ENCODE data around the gene WNT3A.

Gene WNT3A

DNA sequence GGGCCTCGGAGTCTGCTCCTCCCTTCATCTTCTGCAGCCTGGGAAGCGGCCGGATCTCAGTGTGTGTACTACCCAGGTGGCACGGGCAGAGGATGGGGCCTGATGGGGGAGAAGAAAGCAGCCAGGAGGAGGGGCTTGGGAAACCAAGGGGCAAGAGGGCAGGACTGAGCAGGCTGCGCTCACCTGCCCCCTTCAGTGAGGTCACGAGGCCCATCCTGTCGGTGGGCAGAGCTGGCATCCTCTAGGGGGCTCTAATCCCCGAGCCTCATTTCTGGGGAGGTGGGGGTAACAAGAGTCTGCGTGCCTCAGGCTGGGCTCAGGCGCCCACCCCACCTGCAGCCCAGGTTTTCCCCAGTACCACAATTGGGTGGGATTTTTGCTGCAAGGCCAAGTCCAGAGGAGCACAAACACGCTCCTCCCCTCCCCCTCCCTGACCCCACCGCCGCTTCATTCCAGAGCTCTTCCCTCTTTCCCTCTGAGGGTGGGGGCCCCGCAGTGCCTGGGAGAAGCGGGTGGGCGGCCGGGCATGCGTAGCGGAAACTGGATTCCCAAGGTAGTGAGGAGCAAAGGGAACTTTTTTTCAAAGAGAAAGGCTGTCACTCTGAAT, 1.8 kb upstream of the WNT3A start:
- Histone ChIP-seq H3K36me3 (ENCODE audit: control insufficient read depth, insufficient read depth, low read length) (no peaks in the 10 kb centered on the region), H3K27me3 (replicated peaks; ENCODE audit: control insufficient read depth, insufficient read depth, low read length) (peaks cover 2% of the 10 kb centered on the region; the same call in 1 of the 2 replicates), H3K4me3 (replicated peaks; ENCODE audit: low read depth, low read length) (no peak overlapping the region)
- TF ChIP-seq, protein P1, sequence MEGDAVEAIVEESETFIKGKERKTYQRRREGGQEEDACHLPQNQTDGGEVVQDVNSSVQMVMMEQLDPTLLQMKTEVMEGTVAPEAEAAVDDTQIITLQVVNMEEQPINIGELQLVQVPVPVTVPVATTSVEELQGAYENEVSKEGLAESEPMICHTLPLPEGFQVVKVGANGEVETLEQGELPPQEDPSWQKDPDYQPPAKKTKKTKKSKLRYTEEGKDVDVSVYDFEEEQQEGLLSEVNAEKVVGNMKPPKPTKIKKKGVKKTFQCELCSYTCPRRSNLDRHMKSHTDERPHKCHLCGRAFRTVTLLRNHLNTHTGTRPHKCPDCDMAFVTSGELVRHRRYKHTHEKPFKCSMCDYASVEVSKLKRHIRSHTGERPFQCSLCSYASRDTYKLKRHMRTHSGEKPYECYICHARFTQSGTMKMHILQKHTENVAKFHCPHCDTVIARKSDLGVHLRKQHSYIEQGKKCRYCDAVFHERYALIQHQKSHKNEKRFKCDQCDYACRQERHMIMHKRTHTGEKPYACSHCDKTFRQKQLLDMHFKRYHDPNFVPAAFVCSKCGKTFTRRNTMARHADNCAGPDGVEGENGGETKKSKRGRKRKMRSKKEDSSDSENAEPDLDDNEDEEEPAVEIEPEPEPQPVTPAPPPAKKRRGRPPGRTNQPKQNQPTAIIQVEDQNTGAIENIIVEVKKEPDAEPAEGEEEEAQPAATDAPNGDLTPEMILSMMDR (IDR thresholded peaks at IDR 0.05; ENCODE audit: insufficient read depth, low read length, poor library complexity, severe bottlenecking): no peak
- no peak for DNase-seq (ENCODE audit: extremely low read depth, insufficient read length)

DNA sequence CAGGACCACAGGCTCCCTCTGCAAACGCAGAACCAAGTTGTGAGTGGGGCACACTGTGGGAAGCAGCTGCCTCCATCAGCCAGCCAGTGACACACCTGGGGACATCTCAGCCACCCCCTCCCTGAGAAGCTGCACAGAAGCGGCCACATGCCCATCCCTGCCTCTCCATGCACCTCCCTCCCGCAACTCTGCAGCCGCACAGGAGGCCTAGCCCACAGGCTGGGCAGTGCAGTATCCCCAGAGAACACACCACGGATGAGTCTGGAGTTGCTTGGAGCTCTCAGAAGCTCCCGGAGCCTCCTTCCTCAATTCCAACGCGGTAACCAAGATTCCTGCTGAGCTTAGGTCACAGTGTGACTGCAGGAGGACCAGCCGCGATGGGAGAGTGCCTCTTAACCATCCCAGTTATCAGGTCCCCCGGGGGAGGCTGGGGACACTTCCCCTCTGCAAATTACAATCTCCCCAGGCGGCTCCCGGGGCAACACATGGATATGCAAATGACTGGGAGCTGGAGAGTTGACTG, 1.2 kb upstream of the WNT3A start:
- no peaks in the 10 kb centered on the region for H3K36me3 ChIP-seq (ENCODE audit: control insufficient read depth, insufficient read depth, low read length)
- no peak for DNase-seq (ENCODE audit: extremely low read depth, insufficient read length)
- no peak overlapping the region for H3K4me3 ChIP-seq (replicated peaks; ENCODE audit: low read depth, low read length)
- peaks cover 2% of the 10 kb centered on the region; the same call in 1 of the 2 replicates for H3K27me3 ChIP-seq (replicated peaks; ENCODE audit: control insufficient read depth, insufficient read depth, low read length)
- TF ChIP-seq, protein P1 (IDR thresholded peaks at IDR 0.05; ENCODE audit: insufficient read depth, low read length, poor library complexity, severe bottlenecking): no peak

DNA sequence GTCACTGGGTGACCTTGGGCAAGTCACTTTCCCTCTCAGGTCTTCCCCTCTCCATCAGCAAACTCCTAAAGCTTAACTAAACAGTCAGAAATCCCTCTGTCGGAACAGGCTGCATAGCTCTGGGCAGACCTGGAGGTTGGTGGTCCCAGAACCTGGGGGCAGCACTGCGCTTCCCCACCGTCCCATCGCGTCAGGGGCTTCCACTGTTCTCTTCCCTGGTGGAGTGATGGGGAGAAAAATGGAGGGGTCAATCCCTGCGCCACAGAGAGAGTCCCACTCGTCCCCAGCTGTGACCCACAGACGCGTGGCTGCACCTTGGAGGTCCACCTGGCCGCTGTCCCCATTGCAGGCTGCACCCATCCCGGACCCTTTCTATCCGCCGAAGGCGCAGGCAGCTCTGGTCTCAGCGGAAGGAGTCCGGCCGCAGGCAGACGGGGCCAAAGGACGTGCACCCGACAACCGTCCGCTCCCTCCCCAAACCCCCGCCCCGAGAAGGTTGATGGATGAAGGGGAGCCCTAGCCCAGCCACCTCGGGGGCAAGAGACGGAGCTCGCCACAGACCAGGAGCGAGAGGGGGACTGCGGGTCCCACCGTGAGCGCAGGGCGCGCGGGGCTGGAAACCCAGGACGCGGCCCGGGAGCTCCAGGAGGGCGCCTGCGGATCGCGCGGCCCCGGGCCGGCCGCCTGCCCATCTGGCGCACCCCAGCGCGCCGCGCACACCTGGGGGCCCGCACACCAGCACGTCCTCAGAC, 588 bp upstream of the WNT3A start:
- DNase-seq (ENCODE audit: extremely low read depth, insufficient read length): no peak
- H3K36me3 ChIP-seq (ENCODE audit: control insufficient read depth, insufficient read depth, low read length): no peaks in the 10 kb centered on the region
- TF ChIP-seq, protein P1 (IDR thresholded peaks at IDR 0.05; ENCODE audit: insufficient read depth, low read length, poor library complexity, severe bottlenecking): no peak
- peaks cover 2% of the 10 kb centered on the region; the same call in 1 of the 2 replicates for H3K27me3 ChIP-seq (replicated peaks; ENCODE audit: control insufficient read depth, insufficient read depth, low read length)
- H3K4me3 ChIP-seq (replicated peaks; ENCODE audit: low read depth, low read length): no peak overlapping the region

DNA sequence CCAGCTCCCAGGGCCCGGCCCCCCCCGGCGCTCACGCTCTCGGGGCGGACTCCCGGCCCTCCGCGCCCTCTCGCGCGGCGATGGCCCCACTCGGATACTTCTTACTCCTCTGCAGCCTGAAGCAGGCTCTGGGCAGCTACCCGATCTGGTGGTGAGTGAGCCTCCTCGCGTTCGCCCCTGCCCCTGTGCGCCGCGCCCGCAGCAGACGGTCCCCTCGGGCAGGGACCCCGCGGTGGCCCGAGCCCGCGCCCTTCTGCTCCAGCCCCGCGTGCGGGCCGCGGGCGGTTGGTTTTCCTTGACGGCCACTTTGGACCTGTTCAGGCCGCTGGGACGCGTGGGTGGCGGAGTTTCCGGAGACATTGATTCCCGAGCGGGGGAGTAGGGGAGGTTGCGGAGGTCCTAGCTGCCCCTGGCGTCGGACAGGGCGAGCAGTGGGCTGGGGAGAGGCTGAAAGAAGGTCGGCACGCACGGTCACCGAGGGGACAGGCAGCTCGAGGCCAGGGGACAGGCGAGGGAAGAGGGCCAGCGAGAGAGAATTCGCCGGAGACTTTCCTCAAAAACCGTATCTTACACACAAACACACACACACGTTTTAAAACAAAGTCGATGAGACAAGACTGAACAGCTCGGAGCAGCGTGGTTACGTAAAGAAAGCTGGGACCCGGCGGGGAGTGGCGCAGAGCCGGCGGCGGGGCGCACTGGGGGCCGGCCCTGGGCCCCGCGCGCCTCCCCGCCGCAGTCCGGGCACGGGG, 427 bp downstream of the WNT3A start:
- TF ChIP-seq, protein P1 (IDR thresholded peaks at IDR 0.05; ENCODE audit: insufficient read depth, low read length, poor library complexity, severe bottlenecking): no peak
- H3K4me3 ChIP-seq (replicated peaks; ENCODE audit: low read depth, low read length): no peak overlapping the region
- DNase-seq (ENCODE audit: extremely low read depth, insufficient read length): no peak
- H3K27me3 ChIP-seq (replicated peaks; ENCODE audit: control insufficient read depth, insufficient read depth, low read length): peaks cover 2% of the 10 kb centered on the region; the same call in 1 of the 2 replicates
- no peaks in the 10 kb centered on the region for H3K36me3 ChIP-seq (ENCODE audit: control insufficient read depth, insufficient read depth, low read length)

DNA sequence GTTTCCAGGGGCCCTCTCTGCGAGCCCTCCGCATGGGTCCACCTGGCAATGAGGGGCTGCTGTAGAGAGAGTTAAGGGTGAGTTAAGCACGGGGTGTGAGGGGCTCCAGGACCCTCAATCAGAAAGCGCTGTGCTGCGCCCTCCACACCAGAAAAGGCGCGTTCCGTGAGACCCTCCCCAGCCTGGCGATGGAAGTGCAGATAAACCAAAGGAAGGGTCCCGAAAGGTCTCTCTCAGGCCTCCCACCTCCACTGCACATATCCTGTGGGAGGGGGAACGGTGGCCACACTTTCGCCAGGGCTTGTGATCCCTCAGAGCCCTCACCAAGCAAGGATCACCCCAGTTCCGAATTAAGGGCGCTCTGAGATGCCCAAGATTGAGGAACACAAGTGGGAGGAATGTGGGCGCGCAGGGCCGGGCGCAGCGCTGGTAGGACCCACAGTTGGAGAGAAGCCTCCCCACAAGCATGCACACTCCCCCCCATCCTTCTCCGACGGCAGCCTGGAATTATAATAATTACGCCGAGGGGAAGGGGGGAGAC, 1.1 kb downstream of the WNT3A start:
- DNase-seq (ENCODE audit: extremely low read depth, insufficient read length): no peak
- H3K36me3 ChIP-seq (ENCODE audit: control insufficient read depth, insufficient read depth, low read length): no peaks in the 10 kb centered on the region
- H3K4me3 ChIP-seq (replicated peaks; ENCODE audit: low read depth, low read length): no peak overlapping the region
- TF ChIP-seq, protein P1 (IDR thresholded peaks at IDR 0.05; ENCODE audit: insufficient read depth, low read length, poor library complexity, severe bottlenecking): no peak
- H3K27me3 ChIP-seq (replicated peaks; ENCODE audit: control insufficient read depth, insufficient read depth, low read length): peaks cover 2% of the 10 kb centered on the region; the same call in 1 of the 2 replicates

All from GM06990 (cell line).